HCT116 (cell line): Measurements from ENCODE around the gene DENND5B. TPM values are rescaled to one million over a fixed set of nuclear protein-coding genes. Genes with fewer than 3 reads are reported as not detected.

Experiments used
- ATAC-seq: fragments of 200-7000 bp; cut with Tn5 transposase; 2 replicates; pipeline ENCODE4 v1.9.1; 2020; ENCODE audit warnings: mild to moderate bottlenecking, moderate library complexity
- BruUV-seq: library from RNA; stranded (reverse); fragments of 400-500 nt; replicated peaks from 2 replicates; lab custom pipeline; 2021; lab: Mats Ljungman, UMichigan
- CTCF ChIA-PET: fragments of 300-600 bp; sonication (Branson Sonifier 250); formaldehyde crosslinking; loops from one replicate; lab custom pipeline; 2021; ENCODE audit warnings: antibody characterized with exemption; lab: Charles Lee
- POLR2A ChIA-PET: fragments of 300-600, 350-600 bp; sonication (Branson Sonifier 250); formaldehyde crosslinking; loops from one replicate; lab custom pipeline; 2021; ENCODE audit warnings: antibody characterized with exemption; lab: Charles Lee
- RAD21 ChIA-PET, 2 experiments: fragments of 300-600 bp; sonication (Branson Sonifier 250); formaldehyde crosslinking; loops; one replicate each; lab custom pipeline; 2023; ENCODE audit warnings: low total read pairs in 2 of 2; ENCODE audit not compliant: uncharacterized antibody in 2 of 2, unreplicated experiment in 2 of 2, low non-redundant PET in 1 of 2; lab: Charles Lee
- DNase-seq: peaks from one replicate; pipeline ENCODE4 v3.0.0-alpha.2; 2010; ENCODE audit warnings: low read depth, low spot score
- H2AFZ ChIP-seq: fragments of 200-600 bp; shearing (Covaris generic), sonication (generic); 2 replicates; pipeline ENCODE4 v1.6.1; 2017; ENCODE audit warnings: low read depth, mixed run types, mixed read lengths, antibody characterized with exemption, low read length; ENCODE audit not compliant: poor library complexity, severe bottlenecking
- H3K27ac ChIP-seq: 2 replicates; pipeline ENCODE4 v1.5.1; 2012; ENCODE audit warnings: low read depth, low read length
- H3K27me3 ChIP-seq: fragments of 200-600 bp; sonication (generic); 2 replicates; pipeline ENCODE4 v1.6.1; 2016; ENCODE audit warnings: mixed run types, low read length, mixed read lengths; ENCODE audit not compliant: insufficient read depth
- H3K36me3 ChIP-seq, 2 experiments: fragments of 200-500 bp in 1 of 2; fragments of 200-600 bp in 1 of 2; sonication (Bioruptor generic) in 1 of 2; sonication (generic) in 1 of 2; 2 replicates each; pipeline versions ENCODE4 v1.5.1 to v1.6.1; 2014 to 2016; ENCODE audit warnings: low read length in 2 of 2, inconsistent platforms in 1 of 2, mixed read lengths in 1 of 2, mixed run types in 1 of 2; ENCODE audit not compliant: insufficient read depth in 2 of 2, control insufficient read depth in 1 of 2
- H3K4me1 ChIP-seq, 2 experiments: fragments of 200-600 bp in 1 of 2; sonication (generic) in 1 of 2; 2 replicates each; pipeline versions ENCODE4 v1.5.1 to v1.6.1; 2012 to 2017; ENCODE audit warnings: low read length in 2 of 2, inconsistent platforms in 1 of 2, mild to moderate bottlenecking in 1 of 2, mixed read lengths in 1 of 2, mixed run types in 1 of 2, moderate library complexity in 1 of 2; ENCODE audit not compliant: insufficient read depth in 2 of 2, control insufficient read depth in 1 of 2
- H3K4me2 ChIP-seq: fragments of 200-600 bp; sonication (generic); 2 replicates; pipeline ENCODE4 v1.6.1; 2017; ENCODE audit warnings: mixed run types, low read length, mixed read lengths
- H3K4me3 ChIP-seq, 2 experiments: fragments of 200-600 bp in 1 of 2; sonication (generic) in 1 of 2; replicated peaks in 1 of 2; 2 replicates each; pipeline ENCODE4 v1.5.1; 2011 to 2016; ENCODE audit warnings: low read length in 2 of 2, control low read depth in 1 of 2, low read depth in 1 of 2, mild to moderate bottlenecking in 1 of 2, mixed read lengths in 1 of 2, mixed run types in 1 of 2
- H3K79me2 ChIP-seq: fragments of 200-600 bp; sonication (generic); 2 replicates; pipeline ENCODE4 v1.6.1; 2017; ENCODE audit warnings: mild to moderate bottlenecking, mixed run types, low read length, moderate library complexity, mixed read lengths; ENCODE audit not compliant: insufficient read depth
- H3K9ac ChIP-seq: fragments of 200-600 bp; sonication (generic); 2 replicates; pipeline ENCODE4 v1.6.1; 2016; ENCODE audit warnings: low read length, mixed read lengths
- H3K9me2 ChIP-seq: fragments of 200-600 bp; sonication (generic), shearing (Covaris generic); 2 replicates; pipeline ENCODE4 v1.6.1; 2017; ENCODE audit warnings: mixed run types, mild to moderate bottlenecking, moderate library complexity; ENCODE audit not compliant: insufficient read depth
- H3K9me3 ChIP-seq, 2 experiments: fragments of 200-500 bp in 1 of 2; fragments of 200-600 bp in 1 of 2; sonication (Bioruptor generic) in 1 of 2; sonication (generic) in 1 of 2; 2 replicates each; pipeline ENCODE4 v1.6.1; 2014 to 2017; ENCODE audit warnings: low read length in 2 of 2, mixed read lengths in 2 of 2, inconsistent platforms in 1 of 2, low read depth in 1 of 2, mild to moderate bottlenecking in 1 of 2, mixed run types in 1 of 2, moderate library complexity in 1 of 2; ENCODE audit not compliant: control insufficient read depth in 1 of 2, insufficient read depth in 1 of 2
- H4K20me1 ChIP-seq: fragments of 200-600 bp; sonication (generic), shearing (Covaris generic); 2 replicates; pipeline ENCODE4 v1.6.1; 2017; ENCODE audit warnings: mixed run types, mild to moderate bottlenecking, moderate library complexity; ENCODE audit not compliant: insufficient read depth
- ATF3 ChIP-seq: IDR thresholded peaks from 2 replicates; pipeline ENCODE4 v1.6.1; 2012
- CTCF ChIP-seq, 3 experiments: fragments of 200-600 bp in 1 of 3; sonication (generic) in 1 of 3; IDR thresholded peaks in 2 of 3; conservative IDR thresholded peaks in 1 of 3; 2 replicates each; pipeline ENCODE4 v1.5.1; 2012 to 2017; ENCODE audit warnings: low read depth in 2 of 3, low read length in 2 of 3, antibody characterized with exemption in 1 of 3, borderline replicate concordance in 1 of 3, control low read depth in 1 of 3, mild to moderate bottlenecking in 1 of 3, mixed read lengths in 1 of 3, mixed run types in 1 of 3, moderate library complexity in 1 of 3; ENCODE audit not compliant: insufficient read depth in 1 of 3
- ELF1 ChIP-seq: IDR thresholded peaks from 2 replicates; pipeline ENCODE4 v1.6.1; 2012; ENCODE audit warnings: low read depth, borderline replicate concordance
- EZH2phosphoT487 ChIP-seq: fragments of 200-600 bp; IDR thresholded peaks from 2 replicates; pipeline ENCODE4 v1.6.1; 2018; ENCODE audit warnings: antibody characterized with exemption, borderline replicate concordance
- JUND ChIP-seq: IDR thresholded peaks from 2 replicates; pipeline ENCODE4 v1.6.1; 2012
- MAX ChIP-seq: IDR thresholded peaks from 2 replicates; pipeline ENCODE4 v1.6.1; 2012
- POLR2A ChIP-seq: IDR thresholded peaks from 2 replicates; pipeline ENCODE4 v1.7.0; 2011; ENCODE audit warnings: borderline replicate concordance; ENCODE audit not compliant: insufficient read depth, insufficient read length; ENCODE audit errors: extremely low read depth
- SIN3A ChIP-seq: IDR thresholded peaks from 2 replicates; pipeline ENCODE4 v1.6.1; 2012; ENCODE audit warnings: low read depth
- SP1 ChIP-seq: IDR thresholded peaks from 2 replicates; pipeline ENCODE4 v1.6.1; 2012; ENCODE audit warnings: low read depth
- TCF7L2 ChIP-seq: IDR thresholded peaks from 2 replicates; pipeline ENCODE4 v1.7.0; 2011; ENCODE audit warnings: borderline replicate concordance, inconsistent platforms; ENCODE audit not compliant: insufficient read depth, insufficient read length; ENCODE audit errors: extremely low read depth
- YY1 ChIP-seq: IDR thresholded peaks from 2 replicates; pipeline ENCODE4 v1.6.1; 2011; ENCODE audit warnings: low read length, low read depth, moderate library complexity, mild to moderate bottlenecking; ENCODE audit not compliant: insufficient replicate concordance; ENCODE audit errors: extremely low read depth
- ZBTB33 ChIP-seq: IDR thresholded peaks from 2 replicates; pipeline ENCODE4 v1.6.1; 2011; ENCODE audit warnings: mild to moderate bottlenecking, low read length, moderate library complexity; ENCODE audit not compliant: insufficient replicate concordance; ENCODE audit errors: extremely low read depth
- intact Hi-C: fragments of 100-400 bp; cut with micrococcal nuclease; formaldehyde crosslinking; loops from 2 replicates; pipeline ENCODE4 v1.10.0; 2022
- total RNA-seq: library from RNA; stranded (reverse); gene quantifications from one replicate; pipeline ENCODE4 v1.2.1, GENCODE V29; 2021; ENCODE audit not compliant: unreplicated experiment

DENND5B gene
- total RNA-seq, 1 experiment from 2014 or later: 19.2 TPM

GRCh38 chr12:31528095-31528494, 62.8 kb downstream of the DENND5B start:
- CTCF ChIA-PET: no interaction called here
- intact Hi-C loops: loop anchor here (2.0 kb wide), 1 partner anchor 35 kb away; no protein-coding TSS in a partner anchor
- H3K27ac ChIP-seq: no peak overlapping the region
- POLR2A ChIA-PET: no interaction called here
- peaks cover 20 to 47% of the 10 kb centered on the region in 2 experiments for H3K4me1 ChIP-seq
- no peaks in the 10 kb centered on the region for H3K9me2 ChIP-seq
- no peak overlapping the region for H3K9ac ChIP-seq
- RAD21 ChIA-PET: no interaction called here
- H3K27me3 ChIP-seq: no peaks in the 10 kb centered on the region
- no TSS peak for BruUV-seq
- TF ChIP-seq CTCF (IDR thresholded peaks at IDR 0.05 in 2 of 3, conservative IDR thresholded peaks at IDR 0.05 in 1 of 3; ENCODE audit: borderline replicate concordance in 1 of 3, insufficient read depth in 1 of 3, low read depth in 2 of 3, low read length in 2 of 3) (no peak), ZBTB33 (no peak), SIN3A (no peak)
- TF ChIP-seq, all 23 proteins: peak for 0
- Histone ChIP-seq H4K20me1 (no peaks in the 10 kb centered on the region), H2AFZ (no peak overlapping the region), H3K4me3 (no peak overlapping the region), H3K79me2 (peaks cover 17% of the 10 kb centered on the region), H3K9me3 (no peaks in the 10 kb centered on the region), H3K36me3 (no peaks in the 10 kb centered on the region), H3K4me2 (no peak overlapping the region)
- no peak for DNase-seq
- no peak for ATAC-seq

- intact Hi-C loops: no loop called here
- TF ChIP-seq JUND (no peak), SP1 (no peak), CTCF (IDR thresholded peaks at IDR 0.05 in 2 of 3, conservative IDR thresholded peaks at IDR 0.05 in 1 of 3; ENCODE audit: borderline replicate concordance in 1 of 3, insufficient read depth in 1 of 3, low read depth in 2 of 3, low read length in 2 of 3) (no peak), ELF1 (no peak), YY1 (no peak), POLR2A (no peak), TCF7L2 (no peak), MAX (no peak), ATF3 (no peak), EZH2phosphoT487 (no peak)
These were observed 63.9 kb downstream of the DENND5B start for GRCh38 chr12:31527083-31527482.

More at GRCh38 chr12:31527083-31527482, 63.9 kb downstream of the DENND5B start:
- no TSS peak for BruUV-seq
- no peak overlapping the region for H3K9ac ChIP-seq
- H3K36me3 ChIP-seq: no peaks in the 10 kb centered on the region
- H3K4me2 ChIP-seq: no peak overlapping the region
- H4K20me1 ChIP-seq: no peaks in the 10 kb centered on the region
- no peak overlapping the region for H3K4me3 ChIP-seq
- H3K27me3 ChIP-seq: no peaks in the 10 kb centered on the region
- RAD21 ChIA-PET: no interaction called here
- H2AFZ ChIP-seq: no peak overlapping the region
- no peak for DNase-seq
- CTCF ChIA-PET: no interaction called here
- H3K27ac ChIP-seq: no peak overlapping the region
- H3K9me2 ChIP-seq: no peaks in the 10 kb centered on the region
- no peaks in the 10 kb centered on the region for H3K9me3 ChIP-seq
- peaks cover 23 to 47% of the 10 kb centered on the region in 2 experiments for H3K4me1 ChIP-seq
- ATAC-seq: no peak
- POLR2A ChIA-PET: no interaction called here
- peaks cover 18% of the 10 kb centered on the region for H3K79me2 ChIP-seq
